Measurements from ENCODE around the gene ZDHHC24. TPM values are rescaled to one million over a fixed set of nuclear protein-coding genes. Genes with fewer than 3 reads are reported as not detected.

The ZDHHC24 gene
- total RNA-seq, 4 donors from 2014 or later, result 7.2 to 13.0 (median 11.2) TPM

- no peak overlapping the region for H3K4me3 ChIP-seq
- peaks cover 0 to 54% of the 10 kb centered on the region in 2 donors for H3K36me3 ChIP-seq
- no peak for TF ChIP-seq CTCF (IDR thresholded peaks at IDR 0.05 in 4 of 5, conservative IDR thresholded peaks at IDR 0.05 in 1 of 5)
- no peak for TF ChIP-seq POLR2A (IDR thresholded peaks at IDR 0.05)
- intact Hi-C loops (cut with DNase I; ENCODE audit: low total_unique reads), result no loop called here
- DNase-seq (no peak), ATAC-seq (no peak)
- H3K9me3 ChIP-seq, result no peaks in the 10 kb centered on the region
- H3K27me3 ChIP-seq, result no peaks in the 10 kb centered on the region
- H3K4me1 ChIP-seq, result no peaks in the 10 kb centered on the region
- in situ Hi-C loops (cut with MboI; ENCODE audit: low sequenced_read_pairs in 4 of 4), result no loop called here
- no peak overlapping the region for H3K27ac ChIP-seq
Measured at GRCh38 chr11:66498506-66498905, 47.3 kb downstream of the ZDHHC24 start.

GRCh38 chr11:66497206-66497605, 48.6 kb downstream of the ZDHHC24 start:
- intact Hi-C loops (cut with DNase I; ENCODE audit: low total_unique reads), result no loop called here
- Histone ChIP-seq H3K36me3 (peaks cover 0 to 66% of the 10 kb centered on the region in 2 donors), H3K4me3 (no peak overlapping the region), H3K9me3 (no peaks in the 10 kb centered on the region), H3K27me3 (no peaks in the 10 kb centered on the region), H3K4me1 (no peaks in the 10 kb centered on the region), H3K27ac (no peak overlapping the region)
- TF ChIP-seq POLR2A (IDR thresholded peaks at IDR 0.05), result no peak
- ATAC-seq (no peak), DNase-seq (no peak)
- in situ Hi-C loops (cut with MboI; ENCODE audit: low sequenced_read_pairs in 4 of 4), result no loop called here

- Histone ChIP-seq H3K27ac (no peak overlapping the region), H3K4me3 (no peak overlapping the region), H3K9me3 (no peaks in the 10 kb centered on the region), H3K27me3 (no peaks in the 10 kb centered on the region), H3K4me1 (no peaks in the 10 kb centered on the region), H3K36me3 (peaks cover 0 to 71% of the 10 kb centered on the region in 2 donors)
- no peak for TF ChIP-seq POLR2A (IDR thresholded peaks at IDR 0.05)
- no peak for TF ChIP-seq CTCF (IDR thresholded peaks at IDR 0.05 in 4 of 5, conservative IDR thresholded peaks at IDR 0.05 in 1 of 5)
- intact Hi-C loops (cut with DNase I; ENCODE audit: low total_unique reads), result no loop called here
- in situ Hi-C loops (cut with MboI; ENCODE audit: low sequenced_read_pairs in 4 of 4), result no loop called here
- DNase-seq, result no peak
- ATAC-seq, result no peak
Measured at GRCh38 chr11:66495401-66495854, 50.4 kb downstream of the ZDHHC24 start.

- Histone ChIP-seq H3K27me3 (no peaks in the 10 kb centered on the region), H3K36me3 (peaks cover 0 to 66% of the 10 kb centered on the region in 2 donors)
- ATAC-seq, result no peak
Measured at GRCh38 chr11:66494935-66495334, 50.9 kb downstream of the ZDHHC24 start.

GRCh38 chr11:66494458-66494857, 51.4 kb downstream of the ZDHHC24 start:
- H3K36me3 ChIP-seq, result peaks cover 0 to 64% of the 10 kb centered on the region in 2 donors
- H3K4me3 ChIP-seq, result no peak overlapping the region
- ATAC-seq (no peak), DNase-seq (no peak)
- no peak overlapping the region for H3K27ac ChIP-seq
- TF ChIP-seq CTCF (IDR thresholded peaks at IDR 0.05 in 4 of 5, conservative IDR thresholded peaks at IDR 0.05 in 1 of 5) (no peak), POLR2A (IDR thresholded peaks at IDR 0.05) (no peak)
- in situ Hi-C loops (cut with MboI; ENCODE audit: low sequenced_read_pairs in 4 of 4) (no loop called here), intact Hi-C loops (cut with DNase I; ENCODE audit: low total_unique reads) (no loop called here)
- no peaks in the 10 kb centered on the region for H3K9me3 ChIP-seq
- no peaks in the 10 kb centered on the region for H3K4me1 ChIP-seq
- no peaks in the 10 kb centered on the region for H3K27me3 ChIP-seq

More at GRCh38 chr11:66494935-66495334, 50.9 kb downstream of the ZDHHC24 start:
- in situ Hi-C loops (cut with MboI; ENCODE audit: low sequenced_read_pairs in 4 of 4) (no loop called here), intact Hi-C loops (cut with DNase I; ENCODE audit: low total_unique reads) (no loop called here)
- H3K27ac ChIP-seq, result no peak overlapping the region
- no peak for DNase-seq
- TF ChIP-seq CTCF (IDR thresholded peaks at IDR 0.05 in 4 of 5, conservative IDR thresholded peaks at IDR 0.05 in 1 of 5), result no peak
- TF ChIP-seq POLR2A (IDR thresholded peaks at IDR 0.05), result no peak
- no peaks in the 10 kb centered on the region for H3K9me3 ChIP-seq
- H3K4me3 ChIP-seq, result no peak overlapping the region
- no peaks in the 10 kb centered on the region for H3K4me1 ChIP-seq
